Neural cell (in vitro differentiated cells): ENCODE results near the gene TNFAIP8L1.

Experiments used
- EZH2 ChIP-seq: fragments of 200-600, 300-800 bp; shearing (Covaris generic), sonication (generic); IDR thresholded peaks from 2 replicates; pipeline ENCODE4 v1.6.1; 2014; ENCODE audit warnings: antibody characterized with exemption, low read length, borderline replicate concordance, mild to moderate bottlenecking; ENCODE audit not compliant: insufficient read depth, poor library complexity, severe bottlenecking
- RAD21 ChIP-seq: fragments of 450-650 bp; conservative IDR thresholded peaks from 2 replicates; pipeline ENCODE4 v1.6.1; 2014; ENCODE audit warnings: antibody characterized with exemption, mild to moderate bottlenecking, moderate library complexity
- SMC3 ChIP-seq: fragments of 450-650 bp; conservative IDR thresholded peaks from 2 replicates; pipeline ENCODE4 v1.6.1; 2014; ENCODE audit warnings: antibody characterized with exemption, mild to moderate bottlenecking, moderate library complexity; ENCODE audit not compliant: poor library complexity
- TF ChIP-seq, protein P1 (sequence below): fragments of 450-650 bp; IDR thresholded peaks from 2 replicates; pipeline ENCODE4 v1.5.1; 2014; ENCODE audit warnings: antibody characterized with exemption, mild to moderate bottlenecking, moderate library complexity; ENCODE audit not compliant: poor library complexity, severe bottlenecking

DNA sequence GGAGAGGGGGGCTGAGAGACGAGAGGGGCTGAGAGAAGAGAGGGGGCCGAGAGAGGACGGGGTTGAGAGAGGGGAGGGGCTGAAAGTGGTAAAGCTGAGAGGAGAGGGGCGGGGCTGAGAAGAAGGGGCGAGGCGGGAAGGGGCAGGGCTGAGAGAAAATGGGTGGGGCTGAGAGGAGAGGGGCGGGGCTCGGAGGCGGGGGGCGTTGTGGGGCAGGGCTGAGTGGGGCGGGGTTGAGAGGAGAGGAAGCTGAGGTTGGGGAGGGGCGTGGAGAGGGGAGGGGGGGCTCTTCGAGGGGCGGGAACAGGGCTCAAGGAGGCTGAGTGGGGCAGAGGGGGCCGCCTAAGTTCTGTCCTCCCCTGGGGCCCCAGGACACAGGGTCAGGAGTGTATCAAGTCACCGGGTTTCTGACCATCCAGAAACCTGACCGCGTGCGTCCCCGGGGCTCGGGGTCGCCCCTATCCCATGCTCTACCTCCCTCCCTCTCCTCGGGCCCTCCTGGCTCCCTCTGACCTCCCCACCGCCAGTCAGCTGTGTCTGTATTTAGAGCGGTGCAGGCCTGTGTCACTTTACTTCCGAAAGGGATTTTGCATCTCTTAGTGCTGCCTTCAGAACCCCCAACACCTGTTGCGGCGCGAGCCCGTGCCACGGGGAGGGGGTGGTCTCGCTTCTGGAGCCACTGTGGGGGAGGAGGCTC lies 41.2 kb upstream of the TNFAIP8L1 start:
- TF ChIP-seq, protein P1, sequence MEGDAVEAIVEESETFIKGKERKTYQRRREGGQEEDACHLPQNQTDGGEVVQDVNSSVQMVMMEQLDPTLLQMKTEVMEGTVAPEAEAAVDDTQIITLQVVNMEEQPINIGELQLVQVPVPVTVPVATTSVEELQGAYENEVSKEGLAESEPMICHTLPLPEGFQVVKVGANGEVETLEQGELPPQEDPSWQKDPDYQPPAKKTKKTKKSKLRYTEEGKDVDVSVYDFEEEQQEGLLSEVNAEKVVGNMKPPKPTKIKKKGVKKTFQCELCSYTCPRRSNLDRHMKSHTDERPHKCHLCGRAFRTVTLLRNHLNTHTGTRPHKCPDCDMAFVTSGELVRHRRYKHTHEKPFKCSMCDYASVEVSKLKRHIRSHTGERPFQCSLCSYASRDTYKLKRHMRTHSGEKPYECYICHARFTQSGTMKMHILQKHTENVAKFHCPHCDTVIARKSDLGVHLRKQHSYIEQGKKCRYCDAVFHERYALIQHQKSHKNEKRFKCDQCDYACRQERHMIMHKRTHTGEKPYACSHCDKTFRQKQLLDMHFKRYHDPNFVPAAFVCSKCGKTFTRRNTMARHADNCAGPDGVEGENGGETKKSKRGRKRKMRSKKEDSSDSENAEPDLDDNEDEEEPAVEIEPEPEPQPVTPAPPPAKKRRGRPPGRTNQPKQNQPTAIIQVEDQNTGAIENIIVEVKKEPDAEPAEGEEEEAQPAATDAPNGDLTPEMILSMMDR: no peak
- TF ChIP-seq SMC3 (no peak), RAD21 (no peak), EZH2 (no peak)
